Fibroblast of skin of right biceps (primary cell): ENCODE results near the gene DNAJA4.

ENCODE experiments used
- DNase-seq: peaks from one replicate; pipeline ENCODE4 v3.0.0-alpha.2; 2013

Gene DNAJA4

DNA sequence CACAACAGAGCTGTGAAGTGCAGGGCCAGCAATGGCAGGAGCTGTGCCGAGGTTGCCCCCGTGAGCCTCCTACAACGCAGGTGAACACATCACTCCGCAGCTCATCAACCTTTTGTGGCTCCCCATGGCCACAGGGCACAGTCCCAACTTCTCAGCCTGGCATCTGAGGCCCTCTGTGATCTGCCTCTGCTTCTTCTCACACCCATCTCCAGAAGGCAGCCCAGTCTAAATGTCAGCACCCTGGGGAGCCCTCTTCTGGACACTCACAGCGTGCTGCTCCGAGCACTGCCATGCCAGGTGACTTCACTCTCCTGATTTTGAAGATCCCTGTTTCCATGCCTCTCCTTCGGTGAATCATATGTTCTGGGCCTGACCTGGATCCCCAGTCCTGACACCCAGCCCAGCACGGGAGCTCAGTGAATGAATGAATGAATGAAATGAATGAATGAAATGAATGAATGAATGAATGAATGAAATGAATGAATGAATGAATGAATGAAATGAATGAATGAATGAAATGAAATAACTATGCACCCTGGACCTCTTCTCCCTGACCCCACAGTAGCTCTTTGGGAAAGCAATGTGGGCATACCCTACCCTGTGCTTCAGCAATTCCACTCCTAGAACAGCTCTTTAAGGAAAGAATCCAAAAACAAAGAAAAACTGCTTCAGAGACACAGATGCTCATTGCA is 52.9 kb downstream of the DNAJA4 start:
- DNase-seq = peak; percentile 33

DNA sequence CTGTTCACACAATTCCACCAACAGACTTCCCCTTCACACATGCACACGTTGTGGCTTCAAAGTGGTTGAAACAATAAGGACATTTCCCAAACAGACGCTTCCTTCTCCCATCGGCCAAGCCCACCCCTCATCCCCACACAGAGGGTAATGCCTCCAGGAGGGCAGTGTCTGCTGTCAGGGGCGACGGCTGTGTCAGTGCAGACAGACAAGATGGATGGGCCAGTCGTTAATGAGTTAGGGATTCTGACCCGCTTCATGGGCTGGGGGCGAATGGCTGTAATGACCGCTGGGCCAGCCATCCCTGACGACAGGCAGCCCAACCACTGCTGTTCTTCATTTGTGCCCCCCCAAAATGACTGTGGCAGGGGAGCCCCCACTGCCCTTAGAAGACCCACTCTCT is 55.2 kb downstream of the DNAJA4 start:
- no peak for DNase-seq

DNA sequence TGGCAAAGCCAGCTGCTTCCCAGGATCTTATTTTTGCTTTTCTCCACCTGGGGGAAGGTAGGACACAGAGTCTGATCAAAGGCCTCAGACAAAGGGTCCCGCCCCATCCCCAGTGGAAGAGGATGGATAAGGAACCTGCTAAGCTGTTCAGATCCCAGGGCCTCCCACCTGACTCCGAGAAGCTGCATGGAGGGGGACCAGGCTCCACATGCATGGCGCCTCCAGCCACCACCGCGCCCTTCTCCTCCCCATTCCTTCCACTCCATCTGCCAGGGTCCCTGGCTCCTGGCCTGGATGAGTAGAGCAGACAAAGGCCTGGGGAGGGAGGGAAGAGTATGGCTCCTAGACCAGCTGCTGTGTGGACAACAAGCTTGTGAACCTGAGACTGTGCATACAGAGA is 55.8 kb downstream of the DNAJA4 start:
- DNase-seq = no peak

DNA sequence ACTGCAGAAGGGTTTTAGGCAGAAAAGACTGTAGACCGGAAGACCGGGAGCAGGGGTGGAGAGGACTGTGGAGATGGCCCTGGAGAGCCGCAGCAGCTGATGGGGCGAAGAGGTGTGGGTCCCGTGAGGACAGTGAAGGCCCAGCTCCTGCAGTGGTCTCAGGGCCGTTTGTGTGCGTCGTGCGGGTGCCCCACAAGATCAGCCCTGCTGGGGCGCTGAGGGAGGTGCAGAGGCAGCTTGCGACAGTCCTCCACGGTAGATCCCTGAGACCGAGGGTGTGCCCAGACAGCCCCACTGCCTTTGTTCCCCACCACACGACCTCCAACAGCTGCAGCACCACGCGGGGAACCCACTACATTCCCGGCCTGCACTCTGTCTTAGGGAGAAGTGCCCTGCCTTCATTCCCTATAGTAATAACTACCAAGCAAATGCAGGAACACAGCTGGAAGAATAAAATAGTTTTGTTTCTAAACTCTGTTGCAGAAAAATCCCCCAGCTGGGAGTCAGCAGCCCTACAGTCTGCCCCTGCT is 56.7 kb downstream of the DNAJA4 start:
- no peak for DNase-seq

DNA sequence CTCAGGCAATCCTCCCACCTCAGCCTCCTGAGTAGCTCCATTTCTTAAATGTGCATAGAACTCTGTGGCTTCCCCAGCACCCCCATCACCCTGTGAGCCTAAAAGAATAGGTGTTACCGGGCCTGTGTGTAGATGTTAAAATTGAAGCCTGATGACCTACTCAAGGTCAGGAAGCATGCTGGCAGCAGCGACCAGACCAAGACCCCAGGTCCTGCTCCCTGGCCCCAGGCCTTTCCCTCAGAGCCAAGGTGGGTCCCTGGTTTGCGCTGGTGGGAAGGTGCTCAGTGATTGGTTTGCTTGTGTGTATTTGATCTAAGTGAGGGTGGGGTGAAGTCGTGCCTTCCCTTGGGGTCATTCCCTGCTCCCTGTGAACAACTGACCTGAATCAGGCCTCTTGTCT is 57.4 kb downstream of the DNAJA4 start:
- DNase-seq = no peak

DNA sequence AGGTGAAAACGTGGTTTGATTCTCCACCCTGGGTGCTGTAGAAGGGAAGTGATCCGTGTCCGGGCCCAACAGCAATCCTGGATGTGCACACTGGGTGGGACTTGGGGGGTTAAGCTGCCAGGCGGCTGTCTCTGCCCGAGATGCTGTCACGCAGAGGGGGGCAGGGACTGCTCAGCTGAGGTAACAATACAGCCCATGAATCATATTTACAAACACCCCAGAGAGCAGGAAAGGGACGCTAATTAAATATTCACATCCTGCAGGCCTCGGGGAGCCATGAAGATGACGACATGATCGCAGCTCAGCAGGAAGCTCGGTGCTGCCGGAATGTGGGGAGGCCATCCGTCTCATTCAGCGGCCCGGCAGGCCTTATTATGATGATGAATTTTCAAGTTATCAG is 57.9 kb downstream of the DNAJA4 start:
- DNase-seq = peak; percentile 92

DNA sequence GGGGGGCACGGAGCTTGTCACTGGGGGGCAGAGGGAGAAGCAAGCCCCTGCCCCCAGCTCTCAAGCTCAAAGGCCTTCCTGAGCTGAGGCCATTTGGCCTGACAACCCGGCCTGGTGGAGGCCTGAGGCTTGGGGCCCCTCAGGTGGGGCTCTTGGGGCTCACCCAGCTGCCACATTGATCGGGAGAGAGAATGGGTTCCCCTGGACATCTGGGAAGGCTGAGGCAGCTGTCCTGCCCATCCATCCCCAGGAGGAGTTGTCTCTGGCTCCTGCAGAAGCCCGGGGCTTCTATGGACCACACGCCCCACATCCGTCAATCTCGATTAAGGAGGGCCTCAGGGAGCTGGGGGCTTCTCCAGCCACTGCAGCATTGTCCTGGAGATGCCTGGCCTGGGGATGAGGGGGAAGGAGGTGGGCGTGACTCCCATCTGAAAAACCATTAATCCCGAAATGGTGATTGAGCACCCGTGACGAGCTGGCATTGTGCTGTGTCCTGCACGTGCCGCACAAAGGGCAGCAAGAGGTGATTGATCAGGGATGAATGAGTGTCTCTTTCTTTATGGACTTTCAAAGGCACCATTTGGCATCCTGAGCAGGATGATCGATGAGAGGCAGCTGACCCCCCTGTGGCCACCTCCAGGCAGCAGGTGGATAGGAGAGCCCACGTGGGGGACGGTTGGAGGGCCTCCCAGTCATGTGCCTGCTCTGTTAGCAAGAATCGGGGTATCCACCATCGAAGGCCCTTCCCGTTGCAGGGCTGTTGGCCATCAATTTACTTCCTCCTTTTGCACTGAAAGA is 58.6 kb downstream of the DNAJA4 start:
- DNase-seq = no peak

DNA sequence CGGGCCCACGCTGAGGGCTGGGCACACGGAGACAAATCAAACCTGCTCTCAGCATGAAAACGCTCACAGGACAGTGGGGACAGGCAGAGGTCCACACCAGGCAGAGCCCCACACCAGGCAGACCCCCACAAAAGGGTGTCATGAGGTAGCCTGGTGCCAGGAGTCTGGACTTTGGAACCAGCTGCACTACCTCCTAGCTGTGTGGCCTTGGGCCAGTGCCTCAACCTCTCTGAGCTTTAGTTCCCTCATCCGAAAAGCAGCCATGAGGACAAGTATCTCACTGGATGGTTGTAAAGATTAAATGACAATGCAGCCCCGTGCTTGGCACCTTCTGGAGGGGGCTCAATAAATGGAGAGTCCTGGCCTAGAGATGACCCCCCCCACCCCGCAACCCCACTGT is 59.3 kb downstream of the DNAJA4 start:
- no peak for DNase-seq

DNA sequence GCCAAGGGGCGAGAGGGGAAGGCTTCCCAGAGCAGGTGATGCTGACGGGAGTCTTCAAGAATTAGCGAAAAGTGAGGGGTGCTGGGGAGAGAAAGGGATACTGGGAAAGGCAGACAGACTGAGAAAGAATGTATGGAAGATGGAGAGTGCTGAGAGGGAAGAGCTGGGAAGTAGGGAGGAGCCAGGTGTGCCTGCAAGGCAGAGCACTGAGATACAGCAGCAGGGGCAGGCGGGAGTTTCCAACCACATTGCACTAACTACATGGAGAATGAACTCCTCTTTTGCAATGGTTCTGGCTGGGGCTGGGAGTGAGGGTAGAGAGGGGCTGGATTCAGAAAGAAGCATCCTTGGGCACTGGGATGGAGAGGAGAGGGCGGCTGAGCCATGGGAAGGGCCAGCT is 59.8 kb downstream of the DNAJA4 start:
- no peak for DNase-seq

DNA sequence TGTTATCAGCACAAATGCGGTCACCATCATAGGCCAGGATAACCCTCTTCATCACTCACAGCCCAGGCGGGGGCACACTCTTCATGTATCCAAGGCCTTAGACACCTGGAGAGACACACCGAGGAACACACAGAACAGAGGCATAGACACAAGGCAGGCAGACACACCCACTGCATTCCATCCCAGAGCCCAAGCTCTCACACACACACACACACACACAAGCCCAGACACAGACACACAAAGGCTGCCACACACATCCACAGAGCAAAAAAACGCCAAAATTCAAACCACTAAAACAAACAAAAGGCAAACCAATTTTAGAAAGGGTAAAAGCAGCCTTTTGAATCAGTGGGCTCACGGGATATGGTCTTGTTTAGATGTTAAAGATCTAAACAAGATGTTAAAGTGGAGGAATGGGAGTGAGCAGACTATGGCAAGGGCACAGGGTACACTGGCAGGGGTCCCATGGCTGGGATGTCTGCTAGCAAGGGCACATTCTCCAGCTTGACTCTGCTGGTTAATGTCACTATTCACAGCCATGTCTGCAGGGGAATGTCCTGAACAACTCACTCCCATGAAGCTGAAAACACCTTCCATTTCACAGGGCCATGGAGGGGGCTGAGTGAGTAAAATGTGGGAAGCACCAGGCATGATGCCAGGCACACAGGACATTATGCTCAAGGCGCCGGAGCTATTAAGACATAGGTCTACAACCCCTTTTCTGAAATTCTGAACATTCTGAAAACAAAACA is 60.9 kb downstream of the DNAJA4 start:
- peak; percentile 61 for DNase-seq

DNA sequence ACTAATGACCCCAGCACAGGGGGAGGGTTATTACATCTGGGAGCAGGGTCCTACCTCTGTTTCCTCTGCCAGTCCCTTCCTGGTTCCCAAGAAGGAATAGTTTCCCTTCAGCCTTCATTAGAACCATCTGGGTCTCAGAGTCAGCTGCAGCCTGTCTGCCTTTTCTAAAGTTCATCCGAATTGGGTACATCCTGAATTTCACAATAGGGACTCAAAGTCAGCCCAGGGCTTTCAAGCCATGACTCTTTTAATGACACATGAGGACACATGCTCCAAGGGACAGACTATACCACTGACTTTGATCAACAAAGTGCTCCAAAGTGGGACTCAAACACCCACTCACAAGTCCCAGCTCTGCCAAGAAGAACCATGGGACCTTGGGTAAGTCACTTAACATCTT is 63.1 kb downstream of the DNAJA4 start:
- DNase-seq = no peak

DNA sequence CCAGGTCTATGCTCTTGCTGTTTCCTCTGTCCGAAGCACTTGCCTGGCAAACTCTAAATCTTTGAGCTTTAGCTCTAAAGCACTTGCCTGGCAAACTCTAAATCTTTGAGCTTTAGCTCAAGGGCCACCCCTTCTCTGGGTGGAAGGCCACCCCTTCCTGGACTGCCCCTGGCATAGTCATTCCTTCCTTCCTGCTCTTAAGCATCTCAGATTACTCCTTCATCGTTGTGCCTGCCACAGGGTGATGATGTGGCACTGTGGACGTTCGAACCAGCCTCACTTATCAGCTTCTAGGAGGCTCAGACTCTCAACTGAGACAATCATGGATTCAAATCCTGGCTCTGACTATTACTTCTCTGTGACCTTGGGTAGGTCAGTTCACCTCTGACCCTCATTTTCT is 65.3 kb downstream of the DNAJA4 start:
- no peak for DNase-seq
